Activated CD4-positive, alpha-beta T cell treated with anti-CD3 and anti-CD28 coated beads for 1 hour (primary cell): ENCODE results near the gene DGKA.
"Not testable (repeated sequence)": the region's sequence is repeated elsewhere in the genome, so short reads cannot be mapped to it uniquely, and the experiment has no call there.

Experiments used
- DNase-seq: peaks from one replicate; pipeline ENCODE4 v3.0.0-alpha.2; 2020

DGKA gene

DNA sequence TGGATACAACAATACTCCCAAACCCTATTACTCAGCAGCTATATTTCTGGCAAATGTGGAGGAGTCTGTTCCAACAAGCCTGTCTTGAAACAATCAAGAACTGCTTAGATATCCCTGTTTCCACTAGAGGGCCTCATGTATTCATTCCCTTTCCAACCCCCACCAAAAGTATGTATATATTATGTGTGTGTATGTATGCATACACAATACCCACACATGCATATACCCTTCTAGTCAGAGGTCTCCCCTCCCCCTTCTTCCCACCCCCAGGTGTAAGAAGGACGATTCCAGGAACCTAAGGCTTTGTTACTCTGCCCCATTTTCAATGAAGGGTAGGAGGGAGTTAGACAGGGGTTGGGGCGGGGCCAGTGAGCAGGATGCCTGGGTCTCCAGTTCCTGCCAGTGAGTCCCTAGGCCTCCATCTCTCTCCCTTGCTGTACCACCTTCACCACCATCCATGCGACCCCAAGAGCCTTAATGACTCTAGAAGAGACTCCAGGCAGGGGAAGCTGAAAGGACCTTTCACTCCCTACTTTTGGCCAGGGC lies at the start of gene DGKA:
Gene DGKA (plus strand): TSS at position 392 of the 546 bp plus-strand sequence. CDS start 5,342 bp downstream, outside the sequence.
- DNase-seq: peak; percentile 54

GRCh38 chr12:55885113-55885512 lies 45.8 kb upstream of the DGKA start:
- DNase-seq: no peak

- DNase-seq: no peak
Observed at GRCh38 chr12:55891310-55891709, 39.7 kb upstream of the DGKA start.

- no peak for DNase-seq
Observed at GRCh38 chr12:55893723-55894122, 37.2 kb upstream of the DGKA start.

DNA sequence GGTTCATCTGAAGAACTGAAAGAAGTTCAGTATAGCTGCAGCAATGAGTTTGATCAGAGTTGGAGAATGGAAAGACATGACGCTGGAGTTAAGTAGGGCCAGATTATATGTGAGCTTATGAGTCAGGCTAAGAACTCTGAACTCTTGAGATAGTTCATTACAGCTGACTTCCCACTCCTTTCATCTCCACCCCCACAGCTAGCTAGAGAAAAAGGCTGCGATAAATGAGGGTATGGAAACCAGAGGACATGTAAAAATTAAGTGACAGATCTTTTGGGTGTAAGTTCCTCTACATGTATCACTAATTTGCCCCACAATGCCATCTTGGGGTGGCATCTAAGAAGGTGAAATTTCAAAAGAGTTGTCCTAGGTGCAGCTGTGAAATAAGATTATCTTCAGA lies 31.9 kb upstream of the DGKA start:
- no peak for DNase-seq

- no peak for DNase-seq
Observed at GRCh38 chr12:55901881-55902490, 29.0 kb upstream of the DGKA start.

GRCh38 chr12:55906056-55906455 lies 24.9 kb upstream of the DGKA start:
- no peak for DNase-seq

- no peak for DNase-seq
Observed at GRCh38 chr12:55908726-55909512, 22.0 kb upstream of the DGKA start.

DNA sequence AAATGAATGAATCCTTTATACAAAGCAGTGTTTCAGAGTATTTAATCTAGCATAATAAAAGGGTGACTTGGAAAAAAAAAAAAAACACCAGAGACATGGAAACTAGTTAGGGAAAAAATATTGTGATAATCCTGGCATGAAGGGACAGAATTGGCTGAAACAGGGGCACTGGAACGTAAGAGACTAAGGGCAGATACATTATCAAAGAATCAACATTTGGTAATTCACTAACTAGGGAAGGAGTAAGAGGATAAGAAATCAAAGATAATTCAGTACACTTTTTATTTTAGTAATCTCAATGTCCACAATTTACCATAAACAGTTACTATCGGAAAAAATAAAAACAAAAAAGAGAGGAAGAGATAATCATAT lies 21.5 kb upstream of the DGKA start:
- DNase-seq: no peak

DNA sequence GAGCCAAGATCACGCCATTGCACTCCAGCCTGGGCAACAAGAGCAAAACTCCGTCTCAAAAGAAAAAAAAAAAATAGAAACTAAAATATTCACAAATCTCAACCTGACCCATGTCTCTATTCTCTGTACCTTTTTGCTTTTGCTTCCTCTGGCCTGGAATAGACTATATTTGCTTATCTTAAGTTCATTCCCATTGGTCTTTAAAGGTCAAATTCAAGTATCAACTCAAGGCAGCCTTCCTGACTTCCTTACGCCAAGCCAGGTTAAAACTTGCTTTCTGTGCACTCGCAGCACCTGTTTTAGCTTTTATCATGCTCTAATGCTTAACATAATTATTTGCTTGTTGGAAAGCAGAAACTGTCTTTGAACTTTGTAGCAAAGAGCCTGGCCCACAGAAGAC lies 18.1 kb upstream of the DGKA start:
- DNase-seq: no peak

DNA sequence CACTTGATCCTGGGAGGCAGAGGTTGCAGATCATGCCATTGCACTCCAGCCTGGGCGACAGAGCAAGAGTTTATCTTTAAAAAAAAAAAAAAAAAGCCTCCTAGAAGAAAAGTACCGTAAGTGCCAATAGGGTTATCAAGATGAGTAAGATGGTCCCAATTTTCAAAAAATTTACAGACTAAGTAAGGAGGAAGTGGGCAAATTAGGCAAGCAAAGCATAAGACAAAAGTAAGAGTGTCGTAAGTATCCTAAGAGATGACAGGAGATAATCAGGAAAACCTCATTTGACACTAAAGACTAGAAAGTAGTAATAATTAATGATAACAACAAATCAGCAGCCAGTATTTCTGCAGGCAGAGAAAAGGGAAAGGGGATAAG lies 15.5 kb upstream of the DGKA start:
- no peak for DNase-seq

DNA sequence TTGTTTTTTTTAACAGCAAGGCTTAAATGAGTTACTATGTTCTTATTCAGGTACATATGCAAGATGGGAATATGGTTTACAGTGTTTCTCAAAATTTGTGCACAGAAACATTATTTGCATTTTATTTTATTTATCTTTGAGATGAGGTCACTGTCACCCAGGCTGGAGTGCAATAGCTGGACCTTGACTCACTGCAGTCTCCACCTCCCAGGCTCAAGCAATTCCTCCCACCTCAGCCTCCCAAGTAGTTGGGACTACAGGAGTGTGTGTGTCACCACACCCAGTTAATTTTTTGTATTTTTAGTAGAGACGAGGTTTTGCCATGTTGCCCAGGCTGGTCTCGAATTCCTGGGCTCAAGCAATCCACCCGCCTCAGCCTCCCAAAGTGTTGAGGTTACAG lies 11.9 kb upstream of the DGKA start:
- not testable (repeated sequence) for DNase-seq

DNA sequence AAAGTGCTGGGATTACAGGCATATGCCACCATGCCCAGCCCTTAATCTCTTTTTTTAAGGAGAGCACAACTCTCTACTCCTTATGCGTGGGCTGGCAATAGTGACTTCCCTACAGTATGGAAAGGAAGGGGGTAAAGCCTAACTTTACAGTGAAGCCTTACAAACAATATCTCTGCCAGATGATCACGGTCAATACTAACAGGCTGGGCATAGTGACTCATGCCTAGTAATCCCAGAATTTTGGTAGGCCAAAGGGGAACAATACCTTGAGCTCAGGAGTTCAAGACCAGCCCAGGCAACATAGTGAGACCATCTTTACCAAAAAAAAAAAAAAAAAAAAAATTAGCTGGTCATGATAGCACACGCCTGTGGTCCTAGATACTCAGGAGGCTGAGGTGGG lies 8.8 kb upstream of the DGKA start:
- DNase-seq: no peak

- not testable (repeated sequence) for DNase-seq
Observed at GRCh38 chr12:55923648-55924047, 7.3 kb upstream of the DGKA start.

DNA sequence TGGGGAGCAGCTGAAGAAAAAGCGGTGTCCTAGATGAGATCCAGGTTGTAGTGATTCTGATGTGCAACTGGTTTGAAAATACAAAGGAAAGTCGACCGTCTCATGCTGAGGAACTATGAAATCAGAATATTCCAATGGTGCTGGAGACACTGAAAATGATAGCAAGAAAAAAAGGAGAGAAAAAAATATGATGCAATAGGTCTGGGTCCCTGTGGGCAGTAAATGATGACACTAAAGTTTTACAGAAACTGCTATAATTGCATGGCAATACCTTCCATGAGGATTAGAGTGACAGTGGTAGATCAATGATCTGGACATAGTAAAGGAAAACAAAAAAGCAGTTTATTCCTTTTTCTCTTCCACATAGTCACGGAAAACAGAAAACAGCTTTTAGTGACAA lies 5.6 kb upstream of the DGKA start:
- DNase-seq: no peak

GRCh38 chr12:55925870-55926737 lies 4.9 kb upstream of the DGKA start:
- DNase-seq: no peak

- peak; percentile 84 for DNase-seq
Observed at GRCh38 chr12:55926738-55927587, 4.0 kb upstream of the DGKA start.

- DNase-seq: peak; percentile 52
Observed at GRCh38 chr12:55927588-55928502, 3.1 kb upstream of the DGKA start, which contains the start of gene PYM1. Gene PYM1 (minus strand): TSS chr12:55927894. CDS start chr12:55927761, 133 bp downstream.

DNA sequence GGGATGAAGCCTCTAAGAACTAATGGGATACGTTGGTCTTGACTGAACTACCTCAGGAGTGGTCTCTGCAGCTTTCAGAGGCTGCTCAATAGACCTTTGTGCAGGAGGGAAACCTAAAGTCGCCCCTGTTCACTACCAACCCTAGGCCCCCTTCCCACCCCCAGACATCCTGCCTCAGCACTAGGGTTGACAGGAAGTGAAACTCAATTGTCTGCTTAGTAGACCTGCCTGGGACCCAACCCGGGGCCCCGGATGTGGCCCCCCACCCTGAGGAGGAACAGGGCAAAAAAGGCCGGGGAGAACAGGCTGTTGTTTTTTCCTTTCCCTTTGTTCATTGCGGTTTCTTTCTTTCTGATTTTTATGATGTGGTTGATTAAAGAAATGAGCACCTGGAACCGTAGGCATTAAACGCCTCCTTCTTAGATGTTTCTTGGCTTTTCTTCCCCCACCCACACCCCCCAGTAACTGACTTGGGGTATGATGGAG lies 1.6 kb upstream of the DGKA start:
- DNase-seq: peak; percentile 77

DNA sequence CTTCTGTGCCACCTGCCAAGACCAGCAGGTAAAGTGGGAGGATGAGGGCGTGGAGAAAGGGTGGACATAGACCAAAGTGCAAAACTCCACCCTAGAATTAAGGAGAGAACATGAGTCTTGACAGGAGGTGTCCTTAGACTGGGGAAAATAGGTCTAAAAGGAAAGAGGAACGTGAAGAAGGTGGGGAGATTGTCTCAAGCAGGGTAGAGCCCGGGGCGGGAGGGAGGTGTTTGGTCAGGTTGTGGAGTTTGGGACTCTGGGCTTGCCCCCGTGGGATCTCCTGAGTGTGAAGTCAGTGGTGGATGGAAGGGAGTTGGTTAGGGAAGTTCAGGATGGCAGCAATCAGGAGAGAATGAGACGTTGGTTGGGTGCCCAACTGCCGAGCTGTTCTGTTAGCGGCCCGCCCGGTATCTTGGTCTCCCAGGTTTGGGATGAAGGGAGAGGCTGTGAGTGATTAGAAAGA lies 386 bp downstream of the DGKA start:
- no peak for DNase-seq
